ENCODE measurements around the gene NIPA2.

GRCh38 chr15:22815766-22816165 is 22.7 kb upstream of the NIPA2 start:
- TF ChIP-seq CTCF (IDR thresholded peaks at IDR 0.05), result no peak
- no peak for TF ChIP-seq POLR2A (IDR thresholded peaks at IDR 0.05)

All from uterus (tissue), 2 donors.